GM21576 (cell line): ENCODE data around the gene MATN3.
A peak's percentile ranks its signal among the peaks of the same experiment; 100 is the strongest.

Experiments
- ATAC-seq: cut with Tn5 transposase; IDR thresholded peaks from one replicate; pipeline ENCODE4 v1.9.1; 2021; ENCODE audit warnings: mild to moderate bottlenecking, moderate library complexity; ENCODE audit not compliant: unreplicated experiment

Gene MATN3

GRCh38 chr2:20008703-20009102, 3.8 kb downstream of the MATN3 start:
- no peak for ATAC-seq

- ATAC-seq, result no peak
These were observed 6.5 kb downstream of the MATN3 start for GRCh38 chr2:20005891-20006470.

GRCh38 chr2:20005067-20005627, 7.3 kb downstream of the MATN3 start:
- ATAC-seq, result no peak

GRCh38 chr2:20001361-20001863, 11.1 kb downstream of the MATN3 start:
- ATAC-seq, result no peak

GRCh38 chr2:19993731-19994130, 18.7 kb downstream of the MATN3 start:
- no peak for ATAC-seq

- ATAC-seq, result no peak
These were observed 20.6 kb downstream of the MATN3 start for GRCh38 chr2:19991895-19992294.

- no peak for ATAC-seq
These were observed 22.1 kb downstream of the MATN3 start for GRCh38 chr2:19990416-19990728.

GRCh38 chr2:19989667-19990415, 22.6 kb downstream of the MATN3 start, which contains the start of gene WDR35:
WDR35 (minus strand) TSS chr2:19990105; CDS start chr2:19990015, 90 bp downstream.
- peak; percentile 93 for ATAC-seq

- ATAC-seq, result no peak
These were observed 23.2 kb downstream of the MATN3 start for GRCh38 chr2:19989342-19989666.

- ATAC-seq, result no peak
These were observed 23.9 kb downstream of the MATN3 start for GRCh38 chr2:19988600-19988999.

GRCh38 chr2:19987936-19988335, 24.5 kb downstream of the MATN3 start:
- peak; percentile 76 for ATAC-seq

- ATAC-seq, result no peak
These were observed 30.2 kb downstream of the MATN3 start for GRCh38 chr2:19982268-19982667.

GRCh38 chr2:19979932-19980331, 32.5 kb downstream of the MATN3 start:
- ATAC-seq, result no peak

GRCh38 chr2:19973466-19973865, 39.0 kb downstream of the MATN3 start:
- ATAC-seq, result no peak

GRCh38 chr2:19971691-19972090, 40.8 kb downstream of the MATN3 start:
- ATAC-seq, result no peak

GRCh38 chr2:19963386-19963785, 49.1 kb downstream of the MATN3 start:
- ATAC-seq, result no peak

- ATAC-seq, result peak; percentile 93
These were observed 56.7 kb downstream of the MATN3 start for GRCh38 chr2:19955544-19956422.

- no peak for ATAC-seq
These were observed 63.4 kb downstream of the MATN3 start for GRCh38 chr2:19949071-19949470.

GRCh38 chr2:19947184-19947940, 65.1 kb downstream of the MATN3 start:
- ATAC-seq, result no peak

- ATAC-seq, result no peak
These were observed 68.1 kb downstream of the MATN3 start for GRCh38 chr2:19944205-19944845.
